ENCODE results near the gene VIT.
"Not testable (repeated sequence)": the region's sequence is repeated elsewhere in the genome, so short reads cannot be mapped to it uniquely, and the experiment has no call there.

The VIT gene

DNA sequence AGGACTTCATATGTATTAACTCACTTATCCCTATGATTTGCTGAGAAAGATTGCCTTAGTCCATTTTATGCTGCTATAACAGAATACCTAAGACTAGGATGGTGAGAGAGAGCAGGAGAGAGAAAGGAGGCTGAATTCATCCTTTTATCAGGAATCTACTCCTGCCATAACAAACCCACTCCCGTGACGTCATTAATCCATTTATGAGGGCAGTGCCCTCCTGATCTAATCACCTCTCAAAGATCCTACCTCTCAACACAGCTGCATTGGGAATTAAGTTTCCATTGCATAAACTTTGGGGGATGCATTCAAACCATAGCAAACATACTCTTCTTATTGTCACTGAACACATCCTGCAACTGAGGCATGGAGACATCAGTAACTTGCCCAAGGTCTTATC is 122.0 kb downstream of the VIT start:
- intact Hi-C loops (cut with DNase I; ENCODE audit: low total_unique reads), result no loop called here
- H3K4me1 ChIP-seq, result peaks cover 0 to 15% (median 0%) of the 10 kb centered on the region in 4 donors
- no peak overlapping the region for H3K27ac ChIP-seq
- H3K9me3 ChIP-seq, result no peaks in the 10 kb centered on the region
- TF ChIP-seq CTCF (IDR thresholded peaks at IDR 0.05), result no peak
- H3K27me3 ChIP-seq, result no peaks in the 10 kb centered on the region
- no peaks in the 10 kb centered on the region for H3K36me3 ChIP-seq
- no peak for DNase-seq
- H3K4me3 ChIP-seq, result no peak overlapping the region

- Histone ChIP-seq H3K27ac (no peak overlapping the region), H3K4me3 (no peak overlapping the region), H3K9me3 (no peaks in the 10 kb centered on the region), H3K36me3 (no peaks in the 10 kb centered on the region), H3K27me3 (no peaks in the 10 kb centered on the region), H3K4me1 (peaks cover 0 to 15% (median 0%) of the 10 kb centered on the region in 4 donors)
- DNase-seq, result no peak
- intact Hi-C loops (cut with DNase I; ENCODE audit: low total_unique reads), result no loop called here
- no peak for TF ChIP-seq CTCF (IDR thresholded peaks at IDR 0.05)
These were observed 122.7 kb downstream of the VIT start for GRCh38 chr2:36819095-36819711.

DNA sequence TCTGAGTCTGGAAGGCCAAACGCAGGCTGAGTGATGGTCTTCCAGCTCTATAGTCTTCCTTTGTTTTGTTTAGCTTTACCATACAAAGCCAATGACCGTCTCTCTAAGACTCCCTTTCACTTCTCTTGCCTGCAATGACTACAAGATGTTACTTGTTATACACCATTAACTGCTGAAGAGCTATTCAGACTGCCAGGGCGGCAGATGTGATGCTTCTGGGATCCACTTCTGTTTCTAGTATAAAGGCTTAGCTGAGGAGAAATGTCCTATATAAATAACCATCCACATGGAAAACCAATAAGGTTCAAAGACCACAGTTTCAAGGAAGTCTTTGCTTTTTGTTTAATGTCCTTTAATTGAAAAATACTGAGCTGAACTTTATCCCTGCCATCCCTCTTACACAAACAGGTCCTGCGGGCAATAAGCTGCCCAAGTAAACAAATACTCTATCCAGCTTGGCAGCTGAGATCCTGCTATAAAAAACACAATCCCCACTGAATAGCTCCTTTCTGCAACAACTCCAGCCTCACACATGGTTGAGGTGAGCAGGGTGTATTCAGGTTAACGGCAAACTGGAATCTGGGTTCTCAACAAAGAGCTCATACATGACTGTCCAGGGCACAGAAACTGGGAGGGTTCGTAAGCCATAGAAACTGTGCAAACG is 124.6 kb downstream of the VIT start:
- Histone ChIP-seq H3K4me3 (no peak overlapping the region), H3K36me3 (no peaks in the 10 kb centered on the region), H3K27ac (no peak overlapping the region), H3K9me3 (no peaks in the 10 kb centered on the region), H3K27me3 (no peaks in the 10 kb centered on the region), H3K4me1 (peaks cover 0 to 15% (median 0%) of the 10 kb centered on the region in 4 donors)
- intact Hi-C loops (cut with DNase I; ENCODE audit: low total_unique reads), result no loop called here
- no peak for DNase-seq
- TF ChIP-seq CTCF (IDR thresholded peaks at IDR 0.05), result no peak

- intact Hi-C loops (cut with DNase I; ENCODE audit: low total_unique reads), result no loop called here
- Histone ChIP-seq H3K4me3 (no peak overlapping the region), H3K4me1 (peaks cover 0 to 15% (median 0%) of the 10 kb centered on the region in 4 donors), H3K36me3 (no peaks in the 10 kb centered on the region), H3K9me3 (no peaks in the 10 kb centered on the region), H3K27me3 (no peaks in the 10 kb centered on the region), H3K27ac (no peak overlapping the region)
- no peak for TF ChIP-seq CTCF (IDR thresholded peaks at IDR 0.05)
- no peak for DNase-seq
These were observed 127.4 kb downstream of the VIT start for GRCh38 chr2:36823862-36824261.

DNA sequence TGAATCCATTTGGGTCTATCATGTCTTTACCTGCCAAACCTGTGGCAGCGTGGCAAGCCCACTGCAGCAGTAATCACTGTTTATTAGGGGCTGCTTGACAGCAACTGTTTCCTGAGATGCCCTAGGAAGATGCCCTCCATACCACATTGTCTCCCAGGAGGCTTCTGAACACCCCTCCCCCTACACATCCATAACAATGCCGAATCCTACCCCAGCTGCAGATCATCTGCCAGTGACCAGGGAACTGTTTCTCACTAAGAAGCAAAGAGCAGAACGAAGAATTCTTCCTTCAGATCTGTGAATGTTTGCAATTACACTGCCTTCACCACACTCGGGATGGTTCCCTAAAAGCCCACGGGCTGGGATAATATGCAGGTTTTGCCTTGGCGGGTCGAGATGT is 127.8 kb downstream of the VIT start:
- H3K4me1 ChIP-seq, result peaks cover 0 to 15% (median 0%) of the 10 kb centered on the region in 4 donors
- H3K4me3 ChIP-seq, result no peak overlapping the region
- no peaks in the 10 kb centered on the region for H3K36me3 ChIP-seq
- no peak for DNase-seq
- intact Hi-C loops (cut with DNase I; ENCODE audit: low total_unique reads), result no loop called here
- H3K27me3 ChIP-seq, result no peaks in the 10 kb centered on the region
- no peaks in the 10 kb centered on the region for H3K9me3 ChIP-seq
- H3K27ac ChIP-seq, result no peak overlapping the region
- TF ChIP-seq CTCF (IDR thresholded peaks at IDR 0.05), result no peak

- H3K4me3 ChIP-seq; H3K27ac ChIP-seq; H3K27me3 ChIP-seq; H3K36me3 ChIP-seq; DNase-seq; intact Hi-C loops (cut with DNase I; ENCODE audit: low total_unique reads); H3K9me3 ChIP-seq: not testable (repeated sequence)
- peaks cover 0 to 15% (median 0%) of the 10 kb centered on the region in 4 donors for H3K4me1 ChIP-seq
These were observed 128.2 kb downstream of the VIT start for GRCh38 chr2:36824683-36825082.
